SK-N-SH (cell line): ENCODE results near the gene ISYNA1. TPM values are rescaled to one million over a fixed set of nuclear protein-coding genes. Genes with fewer than 3 reads are reported as not detected.

Experiments
- CTCF ChIA-PET: fragments of 300-600, 350-600 bp; formaldehyde crosslinking; extraction: SDS; loops from one replicate; lab custom pipeline; 2021; lab: Yijun Ruan, JAX
- POLR2A ChIA-PET: fragments of 350-600 bp; sonication (Branson Sonifier 250); formaldehyde crosslinking; extraction: SDS; loops from one replicate; lab custom pipeline; 2020; ENCODE audit warnings: antibody characterized with exemption, inconsistent platforms; lab: Yijun Ruan, JAX
- DNase-seq: peaks from one replicate; pipeline ENCODE4 v3.0.0; 2012
- H2AFZ ChIP-seq: fragments of 200-600 bp; sonication (generic); 2 replicates; pipeline ENCODE4 v1.8.1; 2016; ENCODE audit warnings: antibody characterized with exemption, mild to moderate bottlenecking, low read depth
- H3F3A ChIP-seq: fragments of 200-600 bp; sonication (generic); replicated peaks from 2 replicates; pipeline ENCODE3; 2016; ENCODE audit warnings: antibody characterized with exemption, mild to moderate bottlenecking; ENCODE audit not compliant: insufficient read depth
- H3K27ac ChIP-seq, 2 experiments: fragments of 200-500 bp in 1 of 2; fragments of 200-600 bp in 1 of 2; sonication (Bioruptor generic) in 1 of 2; sonication (generic), shearing (Covaris generic) in 1 of 2; 2 replicates each; pipeline versions ENCODE4 v1.5.1 to v1.6.1; 2014 to 2016; ENCODE audit warnings: low read depth in 2 of 2, inconsistent platforms in 1 of 2, low read length in 1 of 2, mild to moderate bottlenecking in 1 of 2, mixed read lengths in 1 of 2
- H3K27me3 ChIP-seq: fragments of 200-600 bp; sonication (generic), shearing (Covaris generic); 2 replicates; pipeline ENCODE4 v1.6.1; 2016; ENCODE audit warnings: mixed run types; ENCODE audit not compliant: insufficient read depth
- H3K36me3 ChIP-seq, 2 experiments: fragments of 200-500 bp in 1 of 2; fragments of 200-600 bp in 1 of 2; sonication (Bioruptor generic) in 1 of 2; sonication (generic) in 1 of 2; replicated peaks in 1 of 2; 2 replicates each; pipeline versions ENCODE3 to v1.5.1; 2014 to 2016; ENCODE audit warnings: low read length in 1 of 2, mild to moderate bottlenecking in 1 of 2; ENCODE audit not compliant: insufficient read depth in 2 of 2, control insufficient read depth in 1 of 2
- H3K4me1 ChIP-seq, 2 experiments: fragments of 200-500 bp in 1 of 2; fragments of 200-600 bp in 1 of 2; sonication (Bioruptor generic) in 1 of 2; sonication (generic), shearing (Covaris generic) in 1 of 2; 2 replicates each; pipeline versions ENCODE4 v1.5.1 to v1.6.1; 2014 to 2016; ENCODE audit warnings: low read depth in 1 of 2, low read length in 1 of 2, mixed run types in 1 of 2; ENCODE audit not compliant: insufficient read depth in 2 of 2, control insufficient read depth in 1 of 2
- H3K4me2 ChIP-seq: fragments of 200-600 bp; sonication (generic), shearing (Covaris generic); 2 replicates; pipeline ENCODE4 v1.6.1; 2017; ENCODE audit warnings: mixed run types
- H3K4me3 ChIP-seq, 2 experiments: fragments of 200-500 bp in 1 of 2; fragments of 200-600 bp in 1 of 2; sonication (Bioruptor generic) in 1 of 2; sonication (generic), shearing (Covaris generic) in 1 of 2; 2 replicates each; pipeline versions ENCODE4 v1.5.1 to v1.8.1; 2014 to 2016; ENCODE audit warnings: low read depth in 2 of 2, inconsistent platforms in 1 of 2, low read length in 1 of 2, mild to moderate bottlenecking in 1 of 2, mixed read lengths in 1 of 2, moderate library complexity in 1 of 2
- H3K79me2 ChIP-seq: fragments of 200-600 bp; sonication (generic); 2 replicates; pipeline ENCODE4 v1.8.1; 2017; ENCODE audit warnings: mild to moderate bottlenecking; ENCODE audit not compliant: insufficient read depth
- H3K9ac ChIP-seq: fragments of 200-600 bp; sonication (generic); 2 replicates; pipeline ENCODE4 v1.6.1; 2017; ENCODE audit warnings: mixed run types
- H3K9me2 ChIP-seq: fragments of 200-600 bp; sonication (generic); 2 replicates; pipeline ENCODE4 v1.6.1; 2017; ENCODE audit warnings: mixed run types
- H3K9me3 ChIP-seq: fragments of 200-600 bp; sonication (generic); 2 replicates; pipeline ENCODE4 v1.6.1; 2017; ENCODE audit warnings: mixed run types, mild to moderate bottlenecking, moderate library complexity
- H4K20me1 ChIP-seq: fragments of 200-600 bp; sonication (generic); 2 replicates; pipeline ENCODE4 v1.6.1; 2017; ENCODE audit warnings: mild to moderate bottlenecking, mixed run types; ENCODE audit not compliant: insufficient read depth
- EZH2phosphoT487 ChIP-seq: fragments of 200-600 bp; sonication (generic); IDR thresholded peaks from 2 replicates; pipeline ENCODE4 v1.6.1; 2017; ENCODE audit warnings: low read depth, mixed run types, mild to moderate bottlenecking, antibody characterized with exemption, moderate library complexity, borderline replicate concordance
- FOXM1 ChIP-seq: IDR thresholded peaks from 2 replicates; pipeline ENCODE4 v1.4.0; 2012; ENCODE audit warnings: low read depth, mild to moderate bottlenecking
- GATA2 ChIP-seq: sonication (generic); formaldehyde crosslinking; IDR thresholded peaks from 2 replicates; pipeline ENCODE4 v1.5.0; 2020; ENCODE audit warnings: mild to moderate bottlenecking, missing genetic modification reagents
- JUND ChIP-seq: IDR thresholded peaks from 2 replicates; pipeline ENCODE4 v1.4.0; 2012
- MEF2A ChIP-seq: IDR thresholded peaks from 2 replicates; pipeline ENCODE4 v1.4.0; 2012; ENCODE audit warnings: low read depth, borderline replicate concordance
- MXI1 ChIP-seq: IDR thresholded peaks from 2 replicates; pipeline ENCODE4 v1.6.1; 2012; ENCODE audit warnings: mild to moderate bottlenecking, low read depth, low read length, improper control_type of control experiment
- NFIC ChIP-seq: IDR thresholded peaks from 2 replicates; pipeline ENCODE4 v1.4.0; 2012; ENCODE audit warnings: borderline replicate concordance
- NRF1 ChIP-seq: IDR thresholded peaks from 2 replicates; pipeline ENCODE4 v1.6.1; 2012; ENCODE audit warnings: low read depth, mild to moderate bottlenecking, low read length
- PBX3 ChIP-seq: IDR thresholded peaks from 2 replicates; pipeline ENCODE4; 2012
- RAD21 ChIP-seq: IDR thresholded peaks from 2 replicates; pipeline ENCODE4 v1.6.1; 2012; ENCODE audit warnings: mild to moderate bottlenecking, low read length
- RCOR1 ChIP-seq: fragments of 150-350 bp; IDR thresholded peaks from 2 replicates; pipeline ENCODE4 v1.6.1; 2017; ENCODE audit warnings: antibody characterized with exemption, low read length
- RFX5 ChIP-seq: IDR thresholded peaks from 2 replicates; pipeline ENCODE4 v1.6.1; 2012; ENCODE audit warnings: mild to moderate bottlenecking, improper control_type of control experiment, low read length
- SIN3A ChIP-seq: IDR thresholded peaks from 2 replicates; pipeline ENCODE4 v1.6.1; 2012; ENCODE audit warnings: low read depth, mild to moderate bottlenecking, low read length, moderate library complexity, borderline replicate concordance
- SMC3 ChIP-seq: IDR thresholded peaks from 2 replicates; pipeline ENCODE4 v1.6.1; 2012; ENCODE audit warnings: low read depth, low read length, improper control_type of control experiment
- TCF12 ChIP-seq: IDR thresholded peaks from 2 replicates; pipeline ENCODE4 v1.4.0; 2012
- TEAD4 ChIP-seq: IDR thresholded peaks from 2 replicates; pipeline ENCODE4 v1.4.0; 2012; ENCODE audit warnings: mild to moderate bottlenecking, borderline replicate concordance; ENCODE audit not compliant: insufficient read depth
- USF1 ChIP-seq: IDR thresholded peaks from 2 replicates; pipeline ENCODE4 v1.4.0; 2012; ENCODE audit warnings: low read depth, borderline replicate concordance
- USF2 ChIP-seq: fragments of 150-350 bp; IDR thresholded peaks from 2 replicates; pipeline ENCODE4 v1.6.1; 2017; ENCODE audit warnings: antibody characterized with exemption, low read length, low read depth, borderline replicate concordance
- YY1 ChIP-seq: IDR thresholded peaks from 2 replicates; pipeline ENCODE4 v1.4.0; 2012; ENCODE audit warnings: low read depth, mild to moderate bottlenecking
- WGBS: methylation state at CpG from one replicate; pipeline ENCODE4 v1.1.6; 2017; ENCODE audit warnings: low lambda C conversion rate; 5-methylcytosine and 5-hydroxymethylcytosine counted together
- polyA plus RNA-seq, 3 experiments: library from polyadenylated mRNA; depleted of rRNA; stranded (reverse); fragments of >200 nt; gene quantifications; 2 replicates each; pipeline ENCODE4 v1.2.3, GENCODE V29; 2012

ISYNA1 gene
- polyA plus RNA-seq, 1 of the 3 experiments (the other 2 are of a cell fraction): 48.0 TPM

GRCh38 chr19:18426416-18426767 is 11.5 kb downstream of the ISYNA1 start:
- ChIA-PET POLR2A (no interaction called here), CTCF (interaction anchor here (1.0 kb wide), 1 partner anchor 147 kb away, joined by 3 read pairs; no protein-coding TSS in a partner anchor)
- peaks cover 23 to 46% of the 10 kb centered on the region in 2 experiments; a peak in 2 of 4 replicates for H3K4me1 ChIP-seq
- no peaks in the 10 kb centered on the region for H3K27me3 ChIP-seq
- H3F3A ChIP-seq: no peaks in the 10 kb centered on the region
- no peaks in the 10 kb centered on the region for H3K9me3 ChIP-seq
- no peaks in the 10 kb centered on the region for H3K9me2 ChIP-seq
- H3K4me3 ChIP-seq: no peak overlapping the region
- peak overlapping the region in 1 of 2 experiments; percentile 47; a peak in 2 of 4 replicates for H3K27ac ChIP-seq
- 97% methylated on average over 6 of the region's 8 CpGs for WGBS
- TF ChIP-seq NRF1: no peak
- TF ChIP-seq RFX5: no peak
- no peak for TF ChIP-seq SIN3A
- TF ChIP-seq SMC3: no peak
- peak overlapping the region; percentile 52; the same call in 1 of the 2 replicates for H3K4me2 ChIP-seq
- no peak overlapping the region for H3K9ac ChIP-seq
- H4K20me1 ChIP-seq: peaks cover 44% of the 10 kb centered on the region
- no peak overlapping the region for H2AFZ ChIP-seq
- H3K36me3 ChIP-seq: peaks cover 0 to 11% of the 10 kb centered on the region in 2 experiments
- peaks cover 44% of the 10 kb centered on the region for H3K79me2 ChIP-seq
- no peak for DNase-seq

- POLR2A ChIA-PET: interaction anchor here (0.8 kb wide), 1 partner anchor 13 kb away, joined by 3 read pairs; no protein-coding TSS in a partner anchor
- Histone ChIP-seq H4K20me1 (peaks cover 50% of the 10 kb centered on the region), H3K36me3 (peaks cover 0 to 9% of the 10 kb centered on the region in 2 experiments), H3K79me2 (peaks cover 51% of the 10 kb centered on the region), H3K4me3 (no peak overlapping the region), H3K4me2 (peak overlapping the region; percentile 52; the same call in 1 of the 2 replicates), H3F3A (no peaks in the 10 kb centered on the region), H2AFZ (no peak overlapping the region), H3K27me3 (no peaks in the 10 kb centered on the region), H3K9ac (no peak overlapping the region), H3K4me1 (peaks cover 23 to 52% of the 10 kb centered on the region in 2 experiments; a peak in 2 of 4 replicates), H3K9me3 (no peaks in the 10 kb centered on the region), H3K9me2 (no peaks in the 10 kb centered on the region)
- DNase-seq: no peak
- 86% methylated on average over 17 of the region's 18 CpGs for WGBS
- CTCF ChIA-PET: interaction anchor here (0.6 to 1.3 kb wide), 4 partner anchors 15 to 147 kb away, joined by 3 to 6 read pairs (median 4); no protein-coding TSS in a partner anchor
- TF ChIP-seq JUND (no peak), PBX3 (no peak), YY1 (no peak), TCF12 (no peak), FOXM1 (no peak), GATA2 (CRISPR knock-in tag) (no peak), RFX5 (no peak), TEAD4 (no peak), USF2 (no peak), RCOR1 (no peak), RAD21 (no peak), NFIC (no peak), EZH2phosphoT487 (no peak), MXI1 (no peak), SIN3A (no peak), MEF2A (no peak), USF1 (no peak)
- TF ChIP-seq, all 33 proteins: peak for 0
- peak overlapping the region in 1 of 2 experiments; percentile 47; a peak in 3 of 4 replicates for H3K27ac ChIP-seq
These were observed 12.2 kb downstream of the ISYNA1 start for GRCh38 chr19:18425515-18426415.
